ENCODE results near the gene STK32C.
"Not testable (repeated sequence)": the region's sequence is repeated elsewhere in the genome, so short reads cannot be mapped to it uniquely, and the experiment has no call there.

STK32C gene

DNA sequence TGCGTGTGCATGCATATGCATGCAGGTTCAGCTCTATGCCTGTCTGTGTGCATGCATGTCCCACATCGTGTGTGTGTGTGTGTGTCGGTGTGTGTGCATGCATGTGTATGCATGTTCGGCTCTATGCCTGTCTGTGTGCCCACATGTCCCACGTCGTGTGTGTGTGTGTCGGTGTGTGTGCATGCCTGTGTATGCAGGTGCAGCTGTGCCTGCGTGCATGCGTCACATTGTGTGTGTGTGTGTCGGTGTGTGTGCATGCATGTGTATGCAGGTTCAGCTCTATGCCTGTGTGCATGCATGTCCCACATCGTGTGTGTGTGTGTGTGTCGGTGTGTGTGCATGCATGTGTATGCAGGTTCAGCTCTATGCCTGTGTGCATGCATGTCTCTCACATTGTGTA lies 39.8 kb downstream of the STK32C start:
- not testable (repeated sequence) for DNase-seq (ENCODE audit: low read depth in 2 of 2)

DNA sequence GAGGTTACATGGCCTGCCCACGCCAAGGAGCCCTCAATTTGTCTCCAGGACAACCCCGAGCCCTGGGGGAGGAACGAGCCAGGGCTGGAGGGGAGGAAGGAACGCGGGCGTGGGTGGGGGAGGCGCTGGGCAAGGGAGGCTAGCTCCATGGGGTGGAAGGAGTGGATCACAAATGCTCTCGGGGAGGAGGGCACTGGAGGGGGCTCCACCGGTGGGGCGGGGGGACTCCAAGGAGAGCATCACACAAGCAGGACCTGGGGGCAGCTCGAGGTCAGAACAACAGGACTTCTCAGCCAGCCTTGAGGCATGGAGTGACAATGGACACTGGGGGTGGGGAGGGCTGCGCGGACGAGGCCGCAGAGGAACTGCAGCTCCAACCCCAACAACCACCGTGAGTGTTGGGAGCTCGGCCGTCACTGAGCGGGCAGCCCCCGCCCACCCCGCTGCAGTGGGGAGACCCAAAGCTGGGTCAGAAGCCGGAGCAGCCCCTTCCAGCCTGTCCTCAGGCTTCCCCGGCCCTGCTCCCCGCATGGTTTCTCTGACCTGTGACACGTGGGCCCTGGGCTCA lies 41.1 kb downstream of the STK32C start:
- no peak for DNase-seq (ENCODE audit: low read depth in 2 of 2)

DNA sequence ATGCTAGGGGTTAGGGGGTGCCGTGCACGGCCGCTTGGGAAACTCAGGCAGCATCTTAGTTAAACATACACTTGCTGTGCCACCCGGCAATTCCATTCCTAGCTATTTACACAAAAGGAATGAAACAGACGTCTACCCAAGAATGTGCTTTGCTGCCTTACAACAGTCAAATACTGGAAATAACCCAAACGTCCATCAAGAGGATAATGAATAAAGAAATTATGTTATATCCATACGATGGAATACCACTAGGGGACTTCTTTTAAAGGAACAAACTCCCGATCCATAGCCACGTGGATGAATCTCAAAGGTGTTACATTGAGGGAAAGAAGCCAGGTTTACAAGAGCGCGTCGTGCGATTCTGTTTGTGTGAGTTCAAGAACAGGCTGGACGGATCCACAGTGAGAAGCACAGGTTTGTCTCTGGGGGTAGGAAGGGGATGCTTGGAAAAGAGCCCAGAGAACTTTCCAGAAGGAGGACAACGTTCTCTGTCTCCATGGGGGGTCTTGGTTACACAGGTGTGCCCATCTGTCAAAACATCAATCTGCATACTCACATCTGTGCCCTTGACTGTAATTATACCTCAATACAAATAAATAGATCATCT lies 41.8 kb downstream of the STK32C start:
- DNase-seq (ENCODE audit: low read depth in 2 of 2) = no peak

DNA sequence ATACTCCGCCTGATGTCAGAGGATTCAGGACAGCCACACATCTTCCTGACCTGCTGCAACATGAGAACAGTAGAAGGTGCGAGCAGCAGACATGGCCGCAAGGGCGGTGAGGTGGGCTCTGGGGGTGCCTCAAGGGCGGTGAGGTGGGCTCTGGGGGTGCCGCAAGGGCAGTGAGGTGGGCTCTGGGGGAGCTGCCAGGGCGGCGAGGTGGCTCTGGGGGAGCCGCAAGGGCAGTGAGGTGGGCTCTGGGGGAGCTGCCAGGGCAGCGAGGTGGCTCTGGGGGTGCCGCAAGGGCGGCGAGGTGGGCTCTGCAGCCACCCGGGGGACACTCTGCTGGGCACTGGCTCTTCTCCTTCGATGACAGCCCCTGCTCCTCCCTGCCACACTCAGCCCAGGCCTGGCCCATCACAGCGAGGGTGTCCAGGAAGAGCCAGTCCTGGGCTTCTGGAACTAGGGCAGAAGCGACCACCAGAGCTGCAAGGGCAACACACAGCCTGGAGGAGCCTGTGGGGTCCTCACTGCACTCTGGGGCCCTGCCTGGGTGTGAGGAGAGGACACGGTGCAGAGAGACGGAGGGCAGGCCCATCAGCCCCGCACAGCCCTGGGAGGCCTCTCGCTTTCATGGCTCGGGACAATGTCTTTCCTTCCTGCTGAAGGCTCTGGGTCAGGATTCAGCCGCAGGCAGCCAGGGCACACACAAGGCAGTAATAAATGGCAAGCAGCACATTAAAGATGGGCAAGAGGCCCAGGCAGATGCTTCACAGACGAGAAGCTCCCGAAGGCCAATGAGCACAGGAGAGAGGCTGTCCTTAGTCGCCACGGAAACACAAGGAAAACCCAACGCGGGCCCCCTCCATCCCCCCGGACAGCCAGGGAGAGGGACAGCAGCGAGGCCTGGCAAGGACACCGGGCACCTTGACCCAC lies 42.5 kb downstream of the STK32C start:
- DNase-seq (ENCODE audit: low read depth in 2 of 2) = no peak

DNA sequence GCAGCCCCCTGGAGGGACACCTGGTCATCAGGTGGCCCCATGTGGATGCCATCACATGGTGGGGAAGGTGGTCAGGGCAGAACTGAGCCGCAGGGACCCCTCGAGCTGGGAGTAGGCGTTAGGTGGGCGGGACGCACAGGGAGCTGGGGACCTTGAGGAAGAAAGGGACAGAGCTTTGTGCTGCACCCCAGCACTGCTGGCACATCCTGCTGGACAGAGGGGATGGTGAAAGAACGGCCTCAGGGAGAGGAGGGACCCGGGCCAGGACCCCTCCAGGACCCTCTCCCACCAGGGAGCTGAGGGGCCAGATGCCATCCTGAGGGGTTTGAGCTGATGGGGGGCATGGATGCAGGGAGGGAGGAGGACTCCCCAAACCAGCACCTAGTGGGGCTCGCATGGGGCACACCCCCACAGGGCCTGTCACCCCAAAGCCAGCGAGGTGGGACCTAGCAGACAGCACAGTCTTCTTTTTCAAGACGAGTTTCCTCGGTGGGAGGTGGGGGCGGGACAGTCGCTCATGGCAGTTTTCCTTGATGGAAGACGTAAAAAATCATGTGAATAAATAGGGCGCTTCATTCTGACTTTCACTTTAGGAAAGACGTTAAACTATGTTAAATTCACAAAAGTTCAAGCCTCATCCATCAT lies 43.3 kb downstream of the STK32C start:
- DNase-seq (ENCODE audit: low read depth in 2 of 2) = no peak

DNA sequence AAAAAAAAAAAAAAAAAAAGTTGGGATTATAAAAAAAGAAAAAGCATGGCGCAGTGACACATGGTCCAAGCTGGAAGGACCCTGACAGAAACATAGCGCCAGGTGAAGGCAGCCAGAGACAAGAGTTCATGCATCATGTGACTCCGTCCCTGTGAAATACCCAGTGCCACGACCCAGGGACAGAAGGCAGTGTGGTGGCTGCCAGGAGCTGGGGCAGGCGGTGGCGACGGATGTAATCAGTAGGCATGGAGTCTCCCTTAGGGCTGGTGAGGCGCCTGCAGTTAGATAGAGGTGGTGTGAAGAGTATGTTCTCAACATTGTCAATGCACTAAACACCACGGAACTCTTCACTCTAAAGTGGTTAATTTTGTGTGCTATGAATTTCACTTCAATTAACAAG lies 43.9 kb downstream of the STK32C start:
- DNase-seq (ENCODE audit: low read depth in 2 of 2) = no peak

DNA sequence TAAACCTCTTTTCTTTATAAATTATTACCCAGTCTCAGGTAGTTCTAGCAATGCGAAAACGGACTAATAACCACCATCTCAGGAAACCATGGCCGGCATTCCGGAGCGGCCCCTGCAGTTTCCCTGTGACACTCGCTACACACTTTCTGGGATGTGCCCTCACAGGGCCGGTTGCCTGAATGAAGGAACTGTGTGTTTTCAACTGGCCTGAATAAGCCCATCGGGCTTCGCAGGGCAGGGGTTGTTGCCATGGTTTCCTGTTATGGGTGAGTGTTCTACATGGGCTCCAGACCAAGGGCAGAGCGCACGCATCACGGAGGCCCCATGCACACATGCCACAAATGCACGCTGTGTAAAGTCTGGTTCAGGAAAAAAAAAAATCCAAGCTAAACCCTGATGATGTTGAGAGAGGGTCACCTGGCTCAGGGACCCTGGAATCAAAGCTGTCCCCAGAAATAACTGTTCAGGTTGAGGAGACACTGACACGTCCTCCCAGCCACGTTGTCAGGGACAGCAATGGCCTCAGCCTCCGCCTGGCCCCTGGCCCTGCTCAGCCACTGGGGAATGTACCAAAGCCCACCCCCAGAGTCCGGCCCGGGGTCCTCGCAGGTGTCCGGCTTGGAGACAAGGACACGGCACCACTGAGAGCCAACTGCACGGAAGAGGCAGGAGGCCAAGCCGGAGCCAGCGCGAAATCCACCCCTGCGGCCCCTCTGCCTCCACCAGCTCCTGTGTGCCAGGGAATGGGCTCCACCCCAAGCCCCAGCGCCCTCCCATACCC lies 47.9 kb downstream of the STK32C start:
- no peak for DNase-seq (ENCODE audit: low read depth in 2 of 2)

DNA sequence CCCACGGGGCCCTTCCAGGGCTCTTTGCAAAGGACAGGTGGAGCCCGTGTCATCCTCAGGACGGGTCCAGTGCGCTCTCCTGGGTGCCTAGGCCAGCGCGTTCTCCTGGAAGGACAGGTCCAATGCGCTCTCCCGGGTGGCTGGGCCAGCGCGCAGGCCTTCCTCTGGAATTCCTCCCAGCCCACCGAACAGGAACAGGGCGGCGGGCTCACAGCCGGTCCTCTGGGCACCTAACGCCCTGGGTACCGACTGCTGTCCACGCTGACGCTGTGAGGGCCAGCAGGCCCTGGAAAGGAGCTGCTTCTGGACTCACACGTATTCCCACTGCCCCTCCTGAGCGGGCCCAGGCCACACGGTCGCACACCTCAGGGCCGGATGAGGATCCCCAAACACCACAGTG lies 49.3 kb downstream of the STK32C start:
- no peak for DNase-seq (ENCODE audit: low read depth in 2 of 2)

DNA sequence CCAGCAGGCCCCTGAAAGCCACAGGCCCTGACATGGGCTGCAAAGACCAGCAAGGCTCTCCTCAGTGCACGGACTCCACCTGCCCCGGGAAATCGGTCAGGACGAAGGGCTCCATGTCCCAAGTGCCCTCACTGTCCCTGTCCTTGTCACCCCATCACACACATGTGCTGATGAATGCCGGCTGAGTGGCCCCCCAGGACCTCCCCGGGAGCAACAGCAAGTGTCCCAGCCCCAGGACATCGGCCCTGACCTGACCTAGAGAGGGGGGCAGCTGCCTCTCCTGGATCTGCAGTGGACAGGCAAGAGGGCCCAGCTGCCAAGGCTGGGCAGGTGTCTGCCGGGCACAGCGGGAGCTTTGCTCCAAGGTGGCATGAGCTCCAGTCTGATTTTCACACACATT lies 49.8 kb downstream of the STK32C start:
- DNase-seq (ENCODE audit: low read depth in 2 of 2) = no peak

DNA sequence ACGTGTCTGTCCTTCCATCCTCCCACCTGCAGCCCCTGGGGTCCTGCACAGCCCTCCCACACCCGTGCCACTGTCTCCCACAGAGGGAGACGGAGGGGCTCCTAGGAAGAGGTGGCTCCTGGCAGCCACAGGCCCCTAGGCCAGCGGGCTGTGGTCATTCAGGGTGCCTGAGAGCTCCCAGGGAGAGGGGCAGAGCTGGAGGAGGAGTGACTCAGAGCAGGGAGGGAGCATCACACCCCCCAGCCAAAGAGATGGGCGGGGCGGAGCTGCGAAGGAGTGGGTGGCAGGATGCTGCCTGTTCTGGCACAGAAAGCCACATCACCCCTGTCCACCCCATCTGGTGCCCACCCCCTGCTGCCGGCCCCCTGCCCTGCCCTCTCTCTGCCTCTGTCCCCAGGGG lies 50.5 kb downstream of the STK32C start:
- DNase-seq (ENCODE audit: low read depth in 2 of 2) = peak; percentile 37 to 49

DNA sequence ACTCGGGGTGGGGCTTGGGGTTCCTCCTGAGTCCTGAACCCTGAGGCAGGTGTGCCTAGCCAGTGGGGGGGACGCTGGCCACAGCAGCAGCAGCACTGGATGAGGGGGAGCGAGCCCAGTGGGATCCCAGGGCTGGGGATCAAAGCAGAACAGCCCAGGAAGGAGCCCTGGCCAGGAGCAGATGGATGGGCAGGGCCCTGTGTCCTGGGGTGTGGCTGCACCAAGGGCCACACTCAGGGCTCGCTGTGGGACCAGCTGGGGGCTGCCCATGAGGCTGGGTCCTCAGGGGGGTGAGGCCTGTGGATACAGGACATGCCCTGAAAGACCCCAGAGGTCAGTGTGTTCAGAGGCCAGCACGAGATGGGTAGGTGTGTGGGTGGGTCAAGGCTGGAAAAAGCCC lies 50.9 kb downstream of the STK32C start:
- no peak for DNase-seq (ENCODE audit: low read depth in 2 of 2)

DNA sequence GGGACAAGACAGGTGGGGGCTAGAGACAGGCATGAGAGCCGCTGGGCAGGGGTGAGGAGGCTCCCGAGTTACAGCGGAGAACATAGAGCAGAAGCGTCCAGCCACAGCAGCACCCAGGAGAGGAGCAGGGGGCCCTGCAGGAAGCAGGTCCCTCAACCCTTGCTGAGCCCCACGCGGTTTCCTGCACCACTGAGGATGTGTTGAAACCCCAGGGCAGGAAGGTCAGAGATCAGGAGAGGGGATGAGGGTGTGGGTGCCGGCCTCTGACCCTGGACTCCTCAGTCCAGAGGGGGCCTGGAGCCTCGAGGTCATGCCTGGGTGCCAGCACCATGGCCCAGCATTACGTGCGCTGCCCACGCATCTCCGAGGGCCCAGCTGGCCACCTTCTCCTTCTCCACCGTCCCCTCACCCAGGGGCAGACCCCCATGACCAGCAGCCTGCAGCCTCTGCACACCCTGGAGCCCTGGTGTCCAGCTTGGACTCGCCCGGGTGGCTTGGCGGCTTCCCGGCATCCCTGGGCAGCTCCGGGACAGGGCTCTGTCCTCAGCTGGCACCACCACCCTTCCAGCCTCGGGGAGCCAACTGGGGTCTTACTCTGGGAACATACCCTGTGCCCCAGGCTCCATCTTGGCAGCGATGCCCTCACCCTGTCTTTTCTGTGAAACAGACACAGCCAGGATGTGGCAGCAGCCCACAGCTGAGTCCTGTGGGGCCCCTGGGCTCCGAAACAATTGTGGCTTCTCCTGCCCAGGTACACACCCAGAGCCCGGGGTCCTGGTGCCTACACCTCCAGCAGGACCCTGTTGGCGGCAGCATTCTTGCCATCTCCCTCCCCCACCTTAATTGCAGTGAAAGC lies 52.0 kb downstream of the STK32C start:
- no peak for DNase-seq (ENCODE audit: low read depth in 2 of 2)

DNA sequence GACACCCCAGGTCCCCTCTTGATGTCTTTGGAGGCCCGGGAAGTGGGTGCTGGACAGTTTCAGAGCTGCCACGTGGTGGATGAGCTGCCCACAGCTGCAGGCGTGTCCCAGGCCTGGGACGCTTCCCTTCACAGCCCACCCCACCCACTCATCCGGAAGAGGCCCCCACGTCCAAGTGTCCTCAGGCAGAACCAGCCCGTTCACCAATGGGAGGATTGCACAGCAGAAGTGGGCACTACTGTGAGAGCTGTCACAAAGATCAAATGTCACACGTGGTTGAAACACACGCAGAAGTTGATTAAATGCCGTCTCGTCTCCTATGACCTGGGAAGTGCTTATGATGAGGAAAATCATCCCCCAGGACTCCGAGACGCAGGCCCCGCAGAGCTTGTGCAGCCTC lies 52.9 kb downstream of the STK32C start:
- no peak for DNase-seq (ENCODE audit: low read depth in 2 of 2)

DNA sequence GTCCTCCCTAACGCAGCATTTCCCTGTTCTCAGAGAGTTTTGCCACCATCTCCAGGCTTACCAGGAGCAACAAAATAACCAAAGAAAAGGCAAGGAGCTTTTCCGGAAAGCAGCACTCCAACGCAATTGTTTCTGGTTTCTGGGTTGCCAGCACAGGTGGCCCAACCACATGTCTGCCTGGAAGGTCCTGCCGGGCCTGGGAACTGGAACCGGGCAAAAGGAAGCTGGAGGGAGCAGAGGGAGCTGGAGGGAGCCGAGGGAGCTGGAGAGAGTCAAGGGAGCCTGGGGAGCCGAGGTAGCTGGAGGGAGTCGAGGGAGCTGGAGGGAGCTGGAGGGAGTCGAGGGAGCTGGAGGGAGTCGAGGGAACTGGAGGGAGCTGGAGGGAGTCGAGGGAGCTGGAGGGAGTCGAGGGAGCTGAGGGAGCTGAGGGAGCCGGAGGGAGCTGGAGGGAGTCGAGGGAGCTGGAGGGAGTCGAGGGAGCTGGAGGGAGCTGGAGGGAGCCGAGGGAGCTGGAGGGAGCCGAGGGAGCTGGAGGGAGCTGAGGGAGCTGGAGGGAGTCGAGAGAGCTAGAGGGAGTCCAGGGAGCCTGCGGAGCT lies 54.6 kb downstream of the STK32C start:
- DNase-seq (ENCODE audit: low read depth in 2 of 2) = no peak

DNA sequence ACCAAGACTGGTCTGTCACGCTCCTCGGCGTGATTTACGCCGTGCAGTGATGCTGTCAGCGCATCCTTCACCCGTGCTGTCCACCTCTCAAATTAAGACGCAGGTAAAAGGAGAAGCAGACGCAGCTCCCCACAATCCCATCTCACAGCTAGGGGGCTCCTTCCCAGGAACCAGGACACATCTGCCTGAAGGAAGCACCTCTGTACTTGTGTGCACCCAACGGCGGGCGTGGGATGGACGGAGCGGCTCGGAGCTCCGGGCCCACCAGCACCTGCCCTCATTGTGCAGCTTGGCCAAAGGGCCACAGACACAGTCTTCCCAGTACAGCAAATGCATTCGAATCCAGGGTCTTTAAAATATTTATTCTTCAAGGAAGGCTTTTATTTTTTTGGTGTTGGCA lies 55.3 kb downstream of the STK32C start:
- no peak for DNase-seq (ENCODE audit: low read depth in 2 of 2)

DNA sequence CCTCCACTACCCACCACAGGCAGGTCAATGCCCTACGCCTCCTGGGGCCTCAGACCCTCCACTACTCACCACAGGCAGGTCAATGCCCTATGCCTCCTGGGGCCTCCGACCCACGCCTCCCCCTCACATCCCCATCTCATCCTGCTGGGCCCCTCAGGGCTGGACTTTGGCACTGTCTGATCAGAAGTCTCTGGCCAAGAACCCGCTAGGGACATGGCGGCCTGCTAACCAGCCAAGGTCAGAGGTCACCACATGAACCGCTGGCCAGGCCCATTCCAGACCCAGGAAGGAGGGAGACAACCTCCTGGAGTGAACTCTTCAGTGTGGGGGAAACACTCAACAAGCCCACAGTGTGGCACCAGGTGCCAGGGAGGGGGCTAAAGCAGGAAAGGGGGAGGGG lies 55.8 kb downstream of the STK32C start:
- no peak for DNase-seq (ENCODE audit: low read depth in 2 of 2)

DNA sequence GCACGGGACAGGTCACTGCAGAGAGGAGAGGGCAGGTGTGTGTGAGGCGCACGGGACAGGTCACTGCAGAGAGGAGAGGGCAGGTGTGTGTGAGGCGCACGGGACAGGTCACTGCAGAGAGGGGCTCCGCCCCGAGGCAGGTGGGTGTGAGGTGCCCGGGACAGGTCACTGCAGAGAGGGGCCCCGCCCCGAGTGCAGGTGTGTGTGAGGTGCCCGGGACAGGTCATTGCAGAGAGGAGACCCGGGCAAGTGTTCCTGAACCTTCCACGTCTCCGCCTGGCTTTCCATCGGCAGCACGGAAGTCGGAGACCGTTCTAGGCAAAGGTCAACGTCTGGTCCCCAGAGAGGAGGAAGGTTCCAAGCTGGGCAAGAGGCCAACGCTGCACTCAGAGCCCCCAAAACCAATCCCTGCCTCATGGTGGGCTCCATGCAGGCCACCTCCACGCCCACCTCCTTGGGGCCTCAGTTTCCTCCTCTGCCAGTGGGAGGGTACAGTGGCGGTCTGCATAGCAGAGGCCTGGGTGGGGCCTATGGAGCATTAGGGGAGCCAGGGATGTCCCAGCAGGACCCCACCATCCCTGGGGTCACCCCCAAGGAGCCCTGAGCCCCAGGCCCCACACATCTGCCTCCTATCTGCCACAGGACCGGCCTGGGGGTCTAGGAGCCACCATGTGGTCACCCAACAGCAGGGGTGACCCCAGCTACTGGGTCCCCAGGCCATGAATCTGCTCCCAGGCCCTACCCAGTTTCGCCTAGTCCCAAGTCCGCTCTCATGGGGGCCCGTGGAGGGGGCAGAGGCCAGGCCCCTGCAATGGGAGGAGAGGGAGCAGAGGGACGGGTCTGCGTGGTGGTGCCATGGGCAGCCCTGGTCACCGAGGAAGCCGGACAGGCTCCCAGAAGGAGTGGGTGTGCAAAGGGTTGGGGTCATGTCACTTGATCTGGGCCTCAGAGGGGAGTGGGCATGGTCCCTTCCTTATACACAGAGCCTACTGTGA lies 57.0 kb downstream of the STK32C start:
- DNase-seq (ENCODE audit: low read depth in 2 of 2) = no peak

DNA sequence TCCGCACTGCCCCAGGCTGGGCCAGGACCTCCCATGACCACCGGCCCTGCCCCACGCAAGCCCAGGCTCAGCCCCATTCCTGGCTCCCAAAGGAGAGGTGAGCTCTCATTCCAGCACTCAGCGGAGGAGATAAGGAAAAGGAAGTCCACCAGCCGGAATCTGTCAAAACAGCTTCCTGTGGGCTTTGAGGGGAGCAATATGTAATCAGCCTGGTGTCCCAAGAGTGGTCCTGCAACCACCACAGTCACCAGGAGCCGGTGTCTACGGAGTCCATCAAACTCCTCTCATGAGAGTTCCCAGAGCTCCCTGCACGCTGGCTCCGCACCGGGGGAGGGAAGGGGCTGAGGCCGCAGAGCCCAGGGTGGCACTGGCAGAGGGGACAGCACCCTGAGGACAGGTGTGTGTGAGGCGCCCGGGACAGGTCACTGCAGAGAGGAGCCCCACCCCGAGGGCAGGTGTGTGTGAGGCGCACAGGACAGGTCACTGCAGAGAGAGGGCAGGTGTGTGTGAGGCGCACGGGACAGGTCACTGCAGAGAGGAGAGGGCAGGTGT lies 57.9 kb downstream of the STK32C start:
- no peak for DNase-seq (ENCODE audit: low read depth in 2 of 2)

DNA sequence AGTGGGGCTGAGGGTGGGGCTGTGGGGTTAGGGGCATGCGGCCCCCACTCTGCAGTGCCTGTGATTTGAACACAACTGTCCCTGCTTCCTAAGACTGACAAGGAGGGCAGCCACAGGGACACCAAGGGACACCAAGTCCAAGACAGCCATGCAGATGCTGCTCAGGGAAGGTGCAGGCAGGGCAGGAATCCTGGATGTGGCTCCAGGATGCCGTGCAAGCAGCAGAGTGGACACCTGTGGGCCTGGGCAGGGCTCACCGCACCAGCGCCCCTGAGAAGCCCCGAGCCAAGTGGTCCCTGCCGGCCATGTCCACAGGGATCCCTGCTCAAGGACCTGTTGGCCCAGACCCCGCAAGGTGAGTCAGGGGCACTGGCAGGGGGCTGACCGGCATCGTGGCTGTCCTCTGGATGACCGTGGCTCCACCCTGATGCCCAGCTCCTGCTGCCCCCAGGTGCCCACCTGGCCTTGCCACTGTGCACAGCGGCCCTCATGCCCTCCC lies 58.5 kb downstream of the STK32C start:
- no peak for DNase-seq (ENCODE audit: low read depth in 2 of 2)
